GM10266 (cell line): Measurements from ENCODE around the gene CLIC6.

Source experiments
- DNase-seq: peaks from one replicate; pipeline ENCODE4 v3.0.0; 2012; ENCODE audit errors: extremely low spot score
- CTCF ChIP-seq: IDR thresholded peaks from 2 replicates; pipeline ENCODE4 v1.5.1; 2012; ENCODE audit warnings: mild to moderate bottlenecking, low read depth; ENCODE audit not compliant: control insufficient read depth, insufficient read depth; ENCODE audit errors: missing control alignments

The CLIC6 gene

DNA sequence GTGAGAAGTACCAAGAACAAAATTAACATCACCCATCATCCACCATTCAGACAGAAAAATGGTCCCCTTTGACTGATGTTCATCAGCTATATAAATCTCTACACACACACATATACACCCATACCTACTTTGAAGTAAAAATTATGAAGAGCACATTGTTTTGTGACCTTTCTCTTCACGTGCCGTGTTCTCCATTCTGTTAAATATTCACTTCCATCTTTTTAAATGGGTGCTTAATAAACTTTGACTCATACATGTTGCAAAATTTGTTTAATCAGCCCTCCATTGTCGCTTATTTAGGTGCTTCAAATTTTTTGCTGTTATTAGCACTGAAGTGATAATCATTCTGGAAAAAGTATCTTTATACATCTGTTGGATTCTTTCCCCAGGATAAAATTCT, 80.1 kb downstream of the CLIC6 start:
- no peak for DNase-seq
- no peak for TF ChIP-seq CTCF

DNA sequence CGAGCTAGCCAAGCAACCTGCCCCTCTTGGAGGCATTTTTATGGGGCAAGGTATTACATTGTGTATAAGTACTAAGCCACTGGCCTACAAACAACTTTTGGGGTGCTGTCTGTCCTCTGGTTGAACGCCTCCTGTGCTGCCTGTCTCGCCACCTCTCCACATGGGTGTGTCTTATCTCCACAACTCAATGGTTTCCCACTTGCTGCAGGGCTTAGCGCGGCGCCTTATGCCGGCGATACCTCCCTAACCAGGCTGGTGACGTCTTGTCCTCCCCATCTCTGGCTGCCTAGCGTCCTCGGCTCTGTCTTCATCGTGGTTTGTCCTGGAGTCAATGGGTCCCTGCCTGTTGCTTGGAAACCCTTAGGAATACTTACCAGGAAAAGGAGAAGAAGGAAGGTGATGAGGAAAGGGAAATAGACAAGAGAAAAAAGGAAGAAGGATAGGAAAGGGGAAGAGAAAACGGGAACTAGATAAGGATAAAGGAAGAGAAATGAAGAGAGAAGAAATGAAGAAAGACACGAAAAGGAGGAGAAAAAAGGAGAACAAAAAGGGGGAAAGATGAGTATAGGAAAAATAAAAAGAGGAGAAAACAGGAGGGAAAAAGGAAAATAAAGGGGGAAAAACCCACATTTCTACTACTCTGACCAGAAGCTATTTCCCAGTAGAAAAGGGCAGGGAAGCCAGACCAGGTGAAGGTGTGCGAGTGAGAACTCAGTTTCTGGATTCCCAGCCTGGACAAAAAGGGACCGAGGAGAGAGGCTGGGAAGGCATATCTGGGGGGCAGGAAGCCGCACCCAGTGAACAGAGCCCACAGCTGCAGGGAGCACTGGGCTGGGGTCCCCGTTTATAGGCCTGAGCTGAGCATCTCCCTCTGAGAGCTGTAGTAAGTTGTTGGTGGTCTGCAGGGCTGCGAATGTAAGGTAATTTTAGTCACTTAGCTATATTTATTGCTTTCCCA, 86.2 kb downstream of the CLIC6 start:
- TF ChIP-seq CTCF = no peak
- no peak for DNase-seq

GRCh38 chr21:34761758-34762330, 93.0 kb downstream of the CLIC6 start:
- no peak for TF ChIP-seq CTCF
- no peak for DNase-seq

- DNase-seq = no peak
- no peak for TF ChIP-seq CTCF
These were observed 94.0 kb downstream of the CLIC6 start for GRCh38 chr21:34762786-34763185.

DNA sequence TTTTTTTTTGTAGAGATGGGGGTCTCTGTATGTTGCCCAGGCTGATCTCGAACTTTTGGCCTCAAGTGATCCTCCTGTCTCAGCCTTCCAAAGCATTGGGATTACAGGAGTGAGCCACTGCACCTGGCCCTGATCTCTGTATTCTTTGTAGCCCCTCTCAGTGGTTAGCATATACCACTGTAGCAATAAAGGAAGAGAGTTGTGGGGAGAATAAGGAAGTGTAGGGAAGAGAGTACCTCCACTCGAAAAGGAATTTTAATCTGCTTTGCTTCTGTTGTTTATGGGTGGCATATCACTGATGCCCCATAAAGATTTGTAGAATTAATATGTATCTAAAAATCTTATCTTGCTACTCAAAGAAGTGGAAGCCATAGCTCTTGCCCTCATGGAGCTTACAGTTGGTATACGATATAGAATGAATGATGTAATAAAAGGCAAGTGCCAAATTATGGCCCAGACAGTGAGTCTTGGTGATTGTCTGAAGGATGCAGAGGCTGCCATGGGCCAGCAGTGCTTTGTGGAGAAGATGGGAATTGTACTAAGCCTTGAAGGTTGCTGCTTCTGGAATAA, 96.0 kb downstream of the CLIC6 start:
- TF ChIP-seq CTCF = no peak
- DNase-seq = no peak

GRCh38 chr21:34765619-34766018, 96.8 kb downstream of the CLIC6 start:
- no peak for TF ChIP-seq CTCF
- no peak for DNase-seq

DNA sequence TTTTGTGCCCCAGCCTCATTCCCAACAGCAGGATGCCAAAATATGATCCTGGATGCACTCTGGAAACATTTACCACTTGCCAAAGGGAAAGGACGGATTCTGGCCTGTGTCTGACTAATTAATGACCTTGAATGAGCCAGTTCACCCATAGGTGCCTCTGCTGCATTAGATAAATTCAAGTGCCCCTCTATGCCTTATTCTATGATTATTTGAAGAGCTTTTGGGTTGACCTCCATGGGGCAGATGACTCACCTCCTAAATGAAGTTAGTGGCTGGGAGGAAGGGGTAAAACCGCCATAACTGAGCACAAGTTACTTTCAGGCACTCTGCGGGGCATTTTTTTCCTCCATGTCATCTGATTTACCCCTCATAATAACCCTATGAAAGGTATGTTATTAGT, 98.1 kb downstream of the CLIC6 start:
- no peak for TF ChIP-seq CTCF
- DNase-seq = no peak
